Glutamatergic neuron (in vitro differentiated cells): Measurements from ENCODE around the gene ARHGAP31. TPM values are rescaled to one million over a fixed set of nuclear protein-coding genes. Genes with fewer than 3 reads are reported as not detected.
"Not testable (repeated sequence)": the region's sequence is repeated elsewhere in the genome, so short reads cannot be mapped to it uniquely, and the experiment has no call there.

Source experiments
- DNase-seq: peaks from one replicate; pipeline ENCODE4 v3.0.0; 2022
- H3K27ac Mint-ChIP-seq: one replicate; pipeline ENCODE4 v1.8.0; 2020; ENCODE audit warnings: mild to moderate bottlenecking, mixed read lengths, inconsistent platforms; ENCODE audit not compliant: unreplicated experiment
- H3K27me3 Mint-ChIP-seq: one replicate; pipeline ENCODE4 v1.8.0; 2020; ENCODE audit warnings: mild to moderate bottlenecking, moderate library complexity, mixed read lengths, inconsistent platforms; ENCODE audit not compliant: unreplicated experiment
- H3K36me3 Mint-ChIP-seq: one replicate; pipeline ENCODE4 v1.8.0; 2020; ENCODE audit warnings: mild to moderate bottlenecking, mixed read lengths, inconsistent platforms; ENCODE audit not compliant: unreplicated experiment
- H3K4me1 Mint-ChIP-seq: one replicate; pipeline ENCODE4 v1.8.0; 2020; ENCODE audit warnings: mild to moderate bottlenecking, low read depth, mixed read lengths, inconsistent platforms; ENCODE audit not compliant: unreplicated experiment
- H3K4me3 Mint-ChIP-seq: one replicate; pipeline ENCODE4 v1.8.0; 2020; ENCODE audit warnings: mild to moderate bottlenecking, mixed read lengths, inconsistent platforms; ENCODE audit not compliant: unreplicated experiment
- H3K9me3 Mint-ChIP-seq: one replicate; pipeline ENCODE4 v1.8.0; 2020; ENCODE audit warnings: mild to moderate bottlenecking, moderate library complexity, mixed read lengths, inconsistent platforms; ENCODE audit not compliant: unreplicated experiment
- CTCF ChIP-seq: fragments of 200-600 bp; sonication (generic); IDR thresholded peaks from one replicate; pipeline ENCODE4 v1.5.0; 2021; ENCODE audit not compliant: partially characterized antibody, unreplicated experiment
- total RNA-seq: library from RNA; stranded (reverse); fragmentation: NEBNext Ultra II Directional; extraction: Animal tissue kit (Norgen Biotek cat#: 25700); gene quantifications from one replicate; pipeline ENCODE4 v1.2.1, GENCODE V29; 2021; ENCODE audit not compliant: unreplicated experiment

ARHGAP31 gene
- total RNA-seq, 1 donor from 2014 or later: 0.20 TPM

DNA sequence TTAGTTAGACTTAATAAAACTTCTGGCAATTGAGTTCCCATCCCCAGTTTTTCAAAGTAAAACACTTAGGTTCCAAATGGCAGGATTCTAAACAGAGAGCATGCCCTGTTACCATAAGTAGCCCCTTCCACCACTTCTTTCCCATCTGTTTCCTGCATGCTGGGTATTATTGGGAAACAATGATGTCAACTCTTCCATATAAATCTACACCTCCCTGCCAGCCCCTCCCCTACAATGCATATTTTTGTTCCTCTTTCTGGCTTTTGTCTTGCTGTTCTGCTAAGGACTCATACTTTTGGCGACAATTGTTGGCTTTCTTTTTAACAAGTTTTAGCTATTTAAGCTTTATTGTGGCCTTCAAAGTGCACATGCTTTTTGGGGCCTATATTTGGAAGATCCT lies 11.1 kb downstream of the ARHGAP31 start:
- Mint-ChIP-seq H3K27ac (no peak overlapping the region), H3K27me3 (no peaks in the 10 kb centered on the region), H3K9me3 (peaks cover 2% of the 10 kb centered on the region), H3K36me3 (no peaks in the 10 kb centered on the region), H3K4me3 (no peak overlapping the region), H3K4me1 (peaks cover 4% of the 10 kb centered on the region)
- DNase-seq: no peak
- TF ChIP-seq CTCF: no peak

- not testable (repeated sequence) for H3K27ac Mint-ChIP-seq, H3K36me3 Mint-ChIP-seq, H3K4me1 Mint-ChIP-seq, H3K4me3 Mint-ChIP-seq, H3K9me3 Mint-ChIP-seq, H3K27me3 Mint-ChIP-seq, DNase-seq
Measured at GRCh38 chr3:119306378-119306777, 12.2 kb downstream of the ARHGAP31 start.

DNA sequence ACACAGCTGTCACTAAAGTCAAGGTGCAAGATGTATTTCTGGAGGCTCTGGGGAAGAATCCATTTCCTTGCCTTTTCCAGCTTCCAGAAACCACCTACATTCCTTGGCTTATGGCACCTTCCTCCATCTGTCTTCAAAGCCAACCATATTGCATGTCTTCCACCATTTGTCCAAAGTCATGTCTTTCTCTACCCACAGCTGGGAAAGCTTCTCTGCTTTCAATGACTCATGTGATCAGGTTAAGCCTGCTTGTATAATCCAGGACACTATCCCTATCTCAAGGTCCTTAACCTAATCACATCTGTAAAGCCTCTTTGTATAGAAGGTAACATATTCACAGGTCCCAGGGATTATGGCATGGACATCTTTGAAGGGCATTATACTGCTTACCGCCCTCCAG lies 14.2 kb downstream of the ARHGAP31 start:
- no peak overlapping the region for H3K4me3 Mint-ChIP-seq
- no peaks in the 10 kb centered on the region for H3K27me3 Mint-ChIP-seq
- no peak for DNase-seq
- no peak for TF ChIP-seq CTCF
- H3K9me3 Mint-ChIP-seq: peaks cover 2% of the 10 kb centered on the region
- peaks cover 12% of the 10 kb centered on the region for H3K4me1 Mint-ChIP-seq
- no peaks in the 10 kb centered on the region for H3K36me3 Mint-ChIP-seq
- no peak overlapping the region for H3K27ac Mint-ChIP-seq

GRCh38 chr3:119309591-119309990 lies 15.4 kb downstream of the ARHGAP31 start:
- Mint-ChIP-seq H3K9me3 (peaks cover 7% of the 10 kb centered on the region), H3K4me3 (no peak overlapping the region), H3K27me3 (no peaks in the 10 kb centered on the region), H3K4me1 (peaks cover 18% of the 10 kb centered on the region), H3K36me3 (no peaks in the 10 kb centered on the region), H3K27ac (no peak overlapping the region)
- DNase-seq: no peak
- TF ChIP-seq CTCF: no peak

GRCh38 chr3:119310071-119310470 lies 15.9 kb downstream of the ARHGAP31 start:
- H3K4me1 Mint-ChIP-seq: peaks cover 19% of the 10 kb centered on the region
- H3K27me3 Mint-ChIP-seq: no peaks in the 10 kb centered on the region
- TF ChIP-seq CTCF: no peak
- H3K4me3 Mint-ChIP-seq: no peak overlapping the region
- DNase-seq: no peak
- H3K36me3 Mint-ChIP-seq: no peaks in the 10 kb centered on the region
- no peak overlapping the region for H3K27ac Mint-ChIP-seq
- H3K9me3 Mint-ChIP-seq: peaks cover 8% of the 10 kb centered on the region
